Measurements from ENCODE around the gene ZSCAN5A.
A peak's percentile ranks its signal among the peaks of the same experiment; 100 is the strongest.
"Not testable (repeated sequence)": the region's sequence is repeated elsewhere in the genome, so short reads cannot be mapped to it uniquely, and the experiment has no call there.

ZSCAN5A gene

DNA sequence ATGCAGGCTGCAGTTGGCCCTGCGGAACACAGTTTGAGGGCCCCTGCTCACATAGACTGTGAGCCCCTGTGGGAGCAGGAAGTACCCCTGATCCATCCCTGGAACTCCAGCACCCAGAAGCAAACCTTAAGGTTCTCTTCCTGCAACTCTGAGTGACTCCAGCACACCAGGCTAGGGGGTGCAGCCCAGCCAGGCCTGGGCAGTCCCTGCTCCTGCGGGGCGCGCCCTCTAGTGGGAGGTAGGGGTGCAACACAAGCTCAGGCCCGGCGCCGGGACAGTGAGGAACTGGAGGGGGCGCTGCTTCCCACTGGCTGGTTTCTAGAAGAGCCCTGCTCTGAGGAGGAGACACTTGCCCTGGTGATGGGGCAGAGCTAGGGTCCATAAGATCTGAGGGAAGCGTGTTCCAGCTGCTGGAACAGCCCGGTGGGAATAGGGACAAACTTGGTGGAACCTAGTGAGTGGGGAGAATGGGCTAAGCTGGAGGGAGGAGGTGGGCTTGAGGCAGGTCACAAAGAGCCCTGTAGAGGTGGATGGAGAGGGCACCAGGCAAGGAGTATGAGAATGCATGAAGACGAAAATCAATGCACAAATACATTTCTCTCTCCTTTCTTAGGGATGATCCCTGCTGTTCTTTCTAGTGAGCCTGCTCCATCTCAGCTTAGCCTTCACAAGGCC lies 5.0 kb downstream of the ZSCAN5A start:
- peak; percentile 79 for ATAC-seq
- TF ChIP-seq, protein P1, sequence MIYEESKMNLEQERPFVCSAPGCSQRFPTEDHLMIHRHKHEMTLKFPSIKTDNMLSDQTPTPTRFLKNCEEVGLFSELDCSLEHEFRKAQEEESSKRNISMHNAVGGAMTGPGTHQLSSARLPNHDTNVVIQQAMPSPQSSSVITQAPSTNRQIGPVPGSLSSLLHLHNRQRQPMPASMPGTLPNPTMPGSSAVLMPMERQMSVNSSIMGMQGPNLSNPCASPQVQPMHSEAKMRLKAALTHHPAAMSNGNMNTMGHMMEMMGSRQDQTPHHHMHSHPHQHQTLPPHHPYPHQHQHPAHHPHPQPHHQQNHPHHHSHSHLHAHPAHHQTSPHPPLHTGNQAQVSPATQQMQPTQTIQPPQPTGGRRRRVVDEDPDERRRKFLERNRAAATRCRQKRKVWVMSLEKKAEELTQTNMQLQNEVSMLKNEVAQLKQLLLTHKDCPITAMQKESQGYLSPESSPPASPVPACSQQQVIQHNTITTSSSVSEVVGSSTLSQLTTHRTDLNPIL (CRISPR knock-in tag; IDR thresholded peaks at IDR 0.05; ENCODE audit: low read depth) = no peak
- TF ChIP-seq ZNF565 (CRISPR knock-in tag; conservative IDR thresholded peaks at IDR 0.05; ENCODE audit: low read depth) (no peak), ZFP3 (CRISPR knock-in tag; IDR thresholded peaks at IDR 0.05) (no peak), RARB (CRISPR knock-in tag; IDR thresholded peaks at IDR 0.05) (no peak), ISL1 (CRISPR knock-in tag; IDR thresholded peaks at IDR 0.05) (no peak), CSDC2 (CRISPR knock-in tag; IDR thresholded peaks at IDR 0.05) (no peak), PPARA (CRISPR knock-in tag; IDR thresholded peaks at IDR 0.05; ENCODE audit: borderline replicate concordance) (no peak), BACH2 (CRISPR knock-in tag; IDR thresholded peaks at IDR 0.05; ENCODE audit: borderline replicate concordance) (no peak), ARNTL (CRISPR knock-in tag; IDR thresholded peaks at IDR 0.05; ENCODE audit: borderline replicate concordance, low read depth) (no peak), TCF4 (CRISPR knock-in tag; IDR thresholded peaks at IDR 0.05; ENCODE audit: borderline replicate concordance) (no peak), ZNF70 (CRISPR knock-in tag; IDR thresholded peaks at IDR 0.05) (no peak), GLIS3 (CRISPR knock-in tag; IDR thresholded peaks at IDR 0.05) (no peak), ZC3H10 (CRISPR knock-in tag; IDR thresholded peaks at IDR 0.05) (no peak), ESRRG (CRISPR knock-in tag; IDR thresholded peaks at IDR 0.05) (no peak), TOX (CRISPR knock-in tag; IDR thresholded peaks at IDR 0.05; ENCODE audit: borderline replicate concordance) (no peak), ZNF8 (CRISPR knock-in tag; IDR thresholded peaks at IDR 0.05) (no peak), OSR1 (CRISPR knock-in tag; IDR thresholded peaks at IDR 0.05) (no peak)
- TF ChIP-seq, protein P2, sequence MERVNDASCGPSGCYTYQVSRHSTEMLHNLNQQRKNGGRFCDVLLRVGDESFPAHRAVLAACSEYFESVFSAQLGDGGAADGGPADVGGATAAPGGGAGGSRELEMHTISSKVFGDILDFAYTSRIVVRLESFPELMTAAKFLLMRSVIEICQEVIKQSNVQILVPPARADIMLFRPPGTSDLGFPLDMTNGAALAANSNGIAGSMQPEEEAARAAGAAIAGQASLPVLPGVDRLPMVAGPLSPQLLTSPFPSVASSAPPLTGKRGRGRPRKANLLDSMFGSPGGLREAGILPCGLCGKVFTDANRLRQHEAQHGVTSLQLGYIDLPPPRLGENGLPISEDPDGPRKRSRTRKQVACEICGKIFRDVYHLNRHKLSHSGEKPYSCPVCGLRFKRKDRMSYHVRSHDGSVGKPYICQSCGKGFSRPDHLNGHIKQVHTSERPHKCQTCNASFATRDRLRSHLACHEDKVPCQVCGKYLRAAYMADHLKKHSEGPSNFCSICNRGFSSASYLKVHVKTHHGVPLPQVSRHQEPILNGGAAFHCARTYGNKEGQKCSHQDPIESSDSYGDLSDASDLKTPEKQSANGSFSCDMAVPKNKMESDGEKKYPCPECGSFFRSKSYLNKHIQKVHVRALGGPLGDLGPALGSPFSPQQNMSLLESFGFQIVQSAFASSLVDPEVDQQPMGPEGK (CRISPR knock-in tag; IDR thresholded peaks at IDR 0.05; ENCODE audit: borderline replicate concordance) = no peak
- TF ChIP-seq, protein P3, sequence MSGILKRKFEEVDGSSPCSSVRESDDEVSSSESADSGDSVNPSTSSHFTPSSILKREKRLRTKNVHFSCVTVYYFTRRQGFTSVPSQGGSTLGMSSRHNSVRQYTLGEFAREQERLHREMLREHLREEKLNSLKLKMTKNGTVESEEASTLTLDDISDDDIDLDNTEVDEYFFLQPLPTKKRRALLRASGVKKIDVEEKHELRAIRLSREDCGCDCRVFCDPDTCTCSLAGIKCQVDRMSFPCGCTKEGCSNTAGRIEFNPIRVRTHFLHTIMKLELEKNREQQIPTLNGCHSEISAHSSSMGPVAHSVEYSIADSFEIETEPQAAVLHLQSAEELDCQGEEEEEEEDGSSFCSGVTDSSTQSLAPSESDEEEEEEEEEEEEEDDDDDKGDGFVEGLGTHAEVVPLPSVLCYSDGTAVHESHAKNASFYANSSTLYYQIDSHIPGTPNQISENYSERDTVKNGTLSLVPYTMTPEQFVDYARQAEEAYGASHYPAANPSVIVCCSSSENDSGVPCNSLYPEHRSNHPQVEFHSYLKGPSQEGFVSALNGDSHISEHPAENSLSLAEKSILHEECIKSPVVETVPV (CRISPR knock-in tag; IDR thresholded peaks at IDR 0.05) = no peak

DNA sequence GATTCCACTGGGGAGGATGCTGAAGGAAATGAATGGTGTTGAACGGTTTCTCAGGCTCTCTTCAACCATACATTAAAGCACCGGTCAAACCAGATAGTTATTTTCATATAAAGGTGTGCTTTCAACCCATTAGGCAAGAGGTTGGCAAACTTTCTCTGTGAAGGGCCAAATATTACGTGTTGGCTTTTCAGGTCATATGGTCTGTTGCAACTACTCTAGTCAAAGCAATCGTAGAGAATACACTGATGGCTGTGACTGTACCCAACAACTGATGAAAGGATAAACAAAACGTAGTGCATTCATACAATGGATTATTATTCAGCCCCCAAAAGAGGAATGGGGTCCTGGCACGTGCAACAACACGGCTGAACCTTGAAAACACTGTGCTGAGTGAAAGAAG lies 5.8 kb downstream of the ZSCAN5A start:
- no peak for ATAC-seq
- no peak for TF ChIP-seq ZFP30 (CRISPR knock-in tag; IDR thresholded peaks at IDR 0.05)
- TF ChIP-seq ZNF8 (CRISPR knock-in tag; IDR thresholded peaks at IDR 0.05) = no peak
- no peak for TF ChIP-seq ISL1 (CRISPR knock-in tag; IDR thresholded peaks at IDR 0.05)
- no peak for TF ChIP-seq ARNTL (CRISPR knock-in tag; IDR thresholded peaks at IDR 0.05; ENCODE audit: borderline replicate concordance, low read depth)
- no peak for TF ChIP-seq SNAI2 (CRISPR knock-in tag; IDR thresholded peaks at IDR 0.05)
- TF ChIP-seq, protein P1 (CRISPR knock-in tag; IDR thresholded peaks at IDR 0.05; ENCODE audit: low read depth) = no peak
- no peak for TF ChIP-seq ZFP3 (CRISPR knock-in tag; IDR thresholded peaks at IDR 0.05)
- TF ChIP-seq GLIS3 (CRISPR knock-in tag; IDR thresholded peaks at IDR 0.05) = no peak
- TF ChIP-seq, protein P2 (CRISPR knock-in tag; IDR thresholded peaks at IDR 0.05; ENCODE audit: borderline replicate concordance) = no peak
- no peak for TF ChIP-seq ESRRG (CRISPR knock-in tag; IDR thresholded peaks at IDR 0.05)
- TF ChIP-seq RARB (CRISPR knock-in tag; IDR thresholded peaks at IDR 0.05) = no peak
- TF ChIP-seq, protein P4, sequence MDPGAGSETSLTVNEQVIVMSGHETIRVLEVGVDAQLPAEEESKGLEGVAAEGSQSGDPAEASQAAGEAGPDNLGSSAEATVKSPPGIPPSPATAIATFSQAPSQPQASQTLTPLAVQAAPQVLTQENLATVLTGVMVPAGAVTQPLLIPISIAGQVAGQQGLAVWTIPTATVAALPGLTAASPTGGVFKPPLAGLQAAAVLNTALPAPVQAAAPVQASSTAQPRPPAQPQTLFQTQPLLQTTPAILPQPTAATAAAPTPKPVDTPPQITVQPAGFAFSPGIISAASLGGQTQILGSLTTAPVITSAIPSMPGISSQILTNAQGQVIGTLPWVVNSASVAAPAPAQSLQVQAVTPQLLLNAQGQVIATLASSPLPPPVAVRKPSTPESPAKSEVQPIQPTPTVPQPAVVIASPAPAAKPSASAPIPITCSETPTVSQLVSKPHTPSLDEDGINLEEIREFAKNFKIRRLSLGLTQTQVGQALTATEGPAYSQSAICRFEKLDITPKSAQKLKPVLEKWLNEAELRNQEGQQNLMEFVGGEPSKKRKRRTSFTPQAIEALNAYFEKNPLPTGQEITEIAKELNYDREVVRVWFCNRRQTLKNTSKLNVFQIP (CRISPR knock-in tag; IDR thresholded peaks at IDR 0.05; ENCODE audit: borderline replicate concordance, low read depth) = no peak
- no peak for TF ChIP-seq BACH2 (CRISPR knock-in tag; IDR thresholded peaks at IDR 0.05; ENCODE audit: borderline replicate concordance)
- no peak for TF ChIP-seq ZC3H10 (CRISPR knock-in tag; IDR thresholded peaks at IDR 0.05)
- TF ChIP-seq TOX (CRISPR knock-in tag; IDR thresholded peaks at IDR 0.05; ENCODE audit: borderline replicate concordance) = no peak
- TF ChIP-seq PPARA (CRISPR knock-in tag; IDR thresholded peaks at IDR 0.05; ENCODE audit: borderline replicate concordance) = no peak
- TF ChIP-seq ZNF70 (CRISPR knock-in tag; IDR thresholded peaks at IDR 0.05) = no peak
- TF ChIP-seq, protein P3 (CRISPR knock-in tag; IDR thresholded peaks at IDR 0.05) = no peak

DNA sequence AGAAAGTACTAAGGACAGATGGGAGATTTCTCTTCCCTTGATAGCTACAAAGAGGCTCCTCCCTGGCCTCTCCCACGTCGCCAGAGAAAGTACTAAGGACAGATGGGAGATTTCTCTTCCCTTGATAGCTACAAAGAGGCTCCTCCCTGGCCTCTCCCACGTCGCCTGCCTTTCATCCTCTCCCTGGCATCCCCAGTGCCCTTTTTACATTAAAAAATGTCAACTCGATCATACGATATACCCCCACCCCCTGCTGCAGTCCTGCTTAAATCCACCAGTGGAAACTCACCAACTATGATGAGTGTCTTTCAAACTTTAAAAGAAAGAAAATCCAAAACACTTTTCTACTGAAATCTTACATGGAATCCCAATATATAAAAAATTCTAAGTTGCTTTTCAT lies 7.6 kb downstream of the ZSCAN5A start:
- not testable (repeated sequence) for ATAC-seq

Measured in SK-N-SH treated with all-trans-retinoic acid at 6 μM for 48 hours (cell line).